ENCODE data around the gene INMT.
A peak's percentile ranks its signal among the peaks of the same experiment; 100 is the strongest.

INMT gene

DNA sequence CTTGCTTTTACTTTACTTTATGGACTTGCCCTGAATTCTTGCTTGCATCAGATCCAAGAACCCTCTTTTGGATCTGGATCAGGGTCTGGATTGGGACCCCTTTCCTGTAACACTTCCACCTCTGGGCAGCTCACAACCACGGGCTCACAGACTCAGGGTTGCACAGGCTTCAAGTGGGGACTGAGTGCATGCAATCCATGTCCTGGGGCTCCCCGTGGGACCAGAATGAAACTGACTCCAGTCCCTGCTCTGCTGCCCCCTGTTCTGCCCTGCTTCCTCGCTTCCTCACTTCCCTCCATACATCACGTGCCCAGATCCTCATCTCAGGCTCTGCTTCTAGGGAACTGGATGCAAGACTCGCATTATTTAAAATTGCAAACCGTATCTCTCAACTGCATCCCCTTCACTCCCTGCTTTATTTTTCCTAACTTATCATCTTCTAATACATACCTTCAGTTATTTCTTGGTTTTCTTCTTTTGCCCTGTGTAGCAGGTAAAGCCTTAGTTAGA, 23.3 kb upstream of the INMT start:
- no peak for DNase-seq

DNA sequence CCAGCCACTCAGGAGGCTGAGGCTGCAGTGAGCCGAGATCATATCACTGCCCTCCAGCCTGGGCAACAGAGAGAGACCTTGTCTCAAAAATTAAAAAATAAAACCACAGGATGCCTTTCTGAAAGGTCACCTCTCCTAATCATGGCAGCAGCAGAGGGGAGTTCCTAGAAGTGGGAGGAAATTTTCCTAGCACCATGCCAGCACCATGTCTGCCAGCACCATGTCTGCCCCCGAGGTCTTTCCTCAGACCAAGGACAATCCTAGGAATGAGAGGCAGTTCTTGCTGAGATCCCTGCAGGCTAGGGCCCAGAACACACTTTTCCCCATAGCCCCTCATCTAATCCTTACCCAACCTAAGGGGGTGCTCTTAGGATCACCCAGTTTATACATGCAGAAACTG, 22.3 kb upstream of the INMT start:
- DNase-seq: no peak

DNA sequence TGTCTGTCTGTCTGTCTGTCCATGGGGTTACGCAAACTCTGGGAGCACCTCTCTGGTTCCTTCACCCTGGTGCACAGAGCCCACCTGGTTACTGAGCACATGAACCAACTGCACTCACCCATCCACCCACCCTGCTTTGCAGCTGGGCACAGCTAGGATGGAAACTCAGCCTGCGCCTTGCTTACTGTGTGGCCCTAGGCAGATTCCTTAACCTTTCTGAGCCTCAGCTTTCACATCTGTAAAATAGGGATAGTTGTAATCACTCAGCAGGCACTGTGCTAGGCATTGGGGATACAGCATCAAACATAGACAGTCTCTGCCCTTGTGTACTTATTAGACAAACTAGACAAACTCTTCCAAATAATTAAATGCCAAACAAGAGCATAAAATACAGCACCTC, 21.8 kb upstream of the INMT start:
- DNase-seq: no peak

DNA sequence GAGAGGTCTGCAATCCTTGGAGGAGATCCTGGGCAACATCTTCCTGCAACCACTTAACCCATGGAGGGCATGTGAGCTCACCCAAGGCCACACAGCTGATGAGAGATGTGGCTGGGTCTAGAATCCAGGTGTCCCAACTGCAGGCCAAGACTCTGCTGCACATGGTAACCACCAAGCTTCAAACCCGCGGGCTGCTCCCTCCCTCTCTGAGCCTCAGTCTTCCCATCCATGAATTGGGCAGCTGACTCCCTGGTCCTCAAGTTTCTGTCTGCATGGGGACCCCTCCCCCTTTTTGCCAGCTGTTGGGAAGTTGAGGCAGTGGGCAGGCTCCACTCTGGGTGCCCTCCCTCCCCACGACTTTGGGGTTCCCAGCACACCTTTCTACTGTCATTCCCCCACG, 20.9 kb upstream of the INMT start:
- no peak for DNase-seq

DNA sequence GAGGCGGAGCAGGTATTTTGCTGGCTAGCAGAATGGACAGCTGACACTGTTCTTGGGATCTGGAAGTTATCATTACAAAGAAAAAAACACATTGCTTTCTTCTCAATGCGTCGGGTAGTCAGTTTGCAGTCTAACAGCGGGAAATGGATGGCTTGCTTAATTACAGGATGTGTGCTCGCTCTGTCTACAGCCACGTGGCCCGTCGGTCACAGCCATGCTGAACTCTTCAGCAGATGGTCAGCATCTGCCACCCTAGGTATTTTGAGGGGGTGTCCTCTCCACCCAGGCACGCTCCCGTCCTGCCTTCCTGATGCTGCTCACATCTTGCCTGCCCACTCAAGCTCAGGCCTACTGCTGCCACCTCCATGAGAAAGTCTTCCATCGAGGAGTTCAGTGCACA, 20.4 kb upstream of the INMT start:
- DNase-seq: no peak

DNA sequence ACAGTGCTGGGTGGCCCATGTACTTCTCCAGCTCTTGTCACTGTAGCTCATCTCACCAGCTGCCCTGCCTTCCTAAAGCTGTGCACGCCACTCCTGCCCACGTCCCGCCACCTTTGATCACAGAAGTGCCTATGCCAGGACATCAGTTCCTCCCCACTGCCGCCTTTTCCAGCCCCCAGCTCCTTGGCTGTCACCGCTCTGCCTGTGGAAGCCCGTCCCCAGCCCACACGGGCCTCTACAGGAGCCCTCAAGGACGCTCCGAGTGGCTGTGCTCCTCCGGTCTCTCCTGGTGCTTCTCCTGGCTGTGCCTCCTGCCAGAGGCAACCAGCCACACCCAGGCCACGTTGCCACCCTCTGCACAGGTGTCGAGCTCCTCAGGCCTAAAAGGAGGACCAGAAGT, 19.3 kb upstream of the INMT start:
- DNase-seq: no peak

DNA sequence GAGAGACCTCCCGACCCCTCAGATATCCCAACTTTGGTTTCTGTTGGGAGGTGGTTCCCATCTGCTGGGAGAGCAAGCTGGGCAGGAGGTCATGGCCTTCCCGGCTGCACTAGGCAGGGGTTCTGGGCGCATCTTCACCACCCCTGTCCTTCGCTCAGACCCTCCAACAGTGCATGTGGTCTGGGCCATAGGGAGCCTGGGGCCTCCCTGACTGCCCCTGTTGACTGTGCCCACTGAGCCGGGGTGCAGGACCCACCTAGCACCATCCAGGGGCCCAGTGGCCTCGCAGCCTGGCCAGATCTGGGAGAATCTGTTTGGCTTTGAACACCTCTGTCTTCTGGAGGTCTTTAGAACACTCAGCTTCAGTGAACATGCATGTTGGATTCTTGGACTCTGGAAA, 18.7 kb upstream of the INMT start:
- no peak for DNase-seq

DNA sequence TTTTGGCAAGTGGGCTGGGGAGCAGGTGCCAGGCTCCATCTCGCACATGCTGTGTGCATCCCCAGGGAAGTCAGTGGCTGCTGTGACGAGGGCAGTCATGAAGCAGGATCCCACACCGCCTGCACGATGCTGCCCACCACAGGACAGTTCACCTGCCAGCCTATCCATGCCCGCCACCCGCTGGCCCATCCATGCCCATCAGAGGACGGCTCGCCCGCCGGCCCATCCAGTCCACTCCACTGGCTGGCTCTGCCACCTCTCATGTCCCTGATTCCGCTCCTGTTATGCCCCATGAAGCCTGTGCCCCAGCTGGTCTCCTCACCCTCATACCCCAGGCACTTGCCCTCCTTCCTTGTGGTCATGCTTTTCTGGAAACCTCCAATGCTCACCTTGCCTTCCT, 18.2 kb upstream of the INMT start:
- DNase-seq: no peak

DNA sequence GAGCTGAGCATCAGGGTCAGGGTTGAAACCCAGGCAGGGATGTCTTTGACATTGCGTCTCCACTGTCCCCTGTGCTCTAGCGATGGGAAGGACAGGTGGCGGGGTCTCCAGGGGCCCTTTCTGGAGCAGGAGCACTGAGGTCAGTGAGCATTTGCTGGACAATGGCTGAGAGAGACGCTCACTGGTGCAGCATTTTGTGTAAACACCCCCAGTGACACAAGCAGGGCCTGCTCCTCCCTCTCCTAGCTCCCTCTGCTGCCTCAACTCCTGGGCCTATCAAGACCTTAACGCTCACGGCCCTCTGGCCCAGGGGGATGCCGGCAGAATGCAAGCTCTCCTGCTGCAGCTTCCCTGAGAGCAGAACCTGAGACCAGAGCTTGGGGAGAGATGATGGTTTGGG, 17.4 kb upstream of the INMT start:
- DNase-seq: no peak

DNA sequence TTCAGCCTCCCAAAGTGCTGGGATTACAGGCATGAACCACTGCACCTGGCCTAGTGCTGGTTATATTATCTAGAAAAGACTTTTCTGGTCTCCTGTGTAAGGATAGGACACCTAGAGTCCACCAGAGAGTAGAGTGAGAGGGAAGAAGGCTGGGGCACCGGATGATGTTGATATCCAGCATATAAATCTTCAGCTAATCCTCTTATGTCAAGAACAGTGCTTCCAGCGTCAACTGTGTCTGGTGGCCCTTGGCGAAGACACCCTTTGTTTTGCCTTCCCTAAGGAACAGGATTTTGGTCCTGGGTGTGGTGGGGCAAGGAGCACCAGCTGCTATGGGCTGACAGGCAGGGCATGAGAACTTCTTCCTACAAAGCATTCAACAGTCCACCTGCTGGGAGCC, 16.3 kb upstream of the INMT start:
- DNase-seq: no peak

DNA sequence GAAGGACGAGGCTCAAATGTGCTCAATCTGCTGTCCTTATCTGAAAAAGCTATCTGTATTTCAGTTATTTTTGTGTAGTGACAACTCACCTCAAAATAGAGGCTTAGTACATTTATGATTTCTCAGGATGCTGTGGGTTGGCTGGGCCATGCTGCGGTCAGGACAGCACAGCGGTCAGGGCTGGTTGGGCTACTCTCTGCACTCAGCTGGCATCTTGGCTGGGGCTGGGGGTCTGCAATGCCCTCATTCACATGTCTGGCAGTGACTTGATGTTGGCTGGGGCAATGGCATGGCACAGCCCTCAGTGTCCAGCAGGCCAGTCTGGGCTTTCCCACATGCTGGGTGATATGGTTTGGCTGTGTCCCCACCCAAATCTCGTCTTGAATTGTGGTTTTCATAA, 15.6 kb upstream of the INMT start:
- no peak for DNase-seq

DNA sequence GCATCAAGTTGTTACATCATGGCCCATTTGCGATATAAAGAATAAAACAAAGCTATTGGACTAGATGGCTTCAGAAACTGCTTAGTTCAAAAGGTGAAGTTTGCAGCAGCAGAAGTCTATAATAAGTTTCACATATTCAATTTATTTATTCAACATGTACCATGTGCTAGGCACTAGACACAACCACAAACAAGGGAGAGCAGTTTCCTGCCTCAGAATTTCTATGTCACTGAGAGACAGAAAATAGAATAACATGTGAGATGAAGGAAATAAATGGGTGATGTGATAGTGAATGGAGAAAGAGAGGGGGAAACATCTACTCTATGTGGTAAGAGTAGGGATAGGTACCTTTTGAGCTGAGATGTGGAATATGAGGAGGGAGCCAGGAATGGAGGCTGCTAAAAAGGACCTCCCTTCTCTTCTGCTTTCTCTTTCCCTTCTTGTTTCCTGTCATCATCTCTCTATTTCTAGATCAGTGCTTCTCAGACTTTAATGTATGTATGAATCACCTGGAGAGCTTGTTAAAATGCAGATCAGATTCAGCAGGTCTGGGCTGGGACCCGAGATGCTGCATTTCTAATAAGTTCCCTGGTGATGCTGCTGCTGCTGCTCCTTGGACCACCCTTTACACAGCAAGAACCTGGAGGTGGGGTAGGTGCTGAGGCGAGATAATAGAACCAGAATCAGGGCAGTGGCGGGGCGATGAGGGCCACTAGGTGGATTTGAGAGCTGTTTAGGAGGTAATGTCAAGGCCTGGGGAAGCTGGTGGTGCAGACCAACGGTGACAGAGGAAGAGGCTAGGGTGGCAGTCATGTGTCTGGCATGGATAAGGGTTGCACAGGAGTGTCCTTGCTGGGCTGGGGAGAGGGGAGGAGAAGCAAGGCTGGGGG, 13.7 kb upstream of the INMT start:
- no peak for DNase-seq

DNA sequence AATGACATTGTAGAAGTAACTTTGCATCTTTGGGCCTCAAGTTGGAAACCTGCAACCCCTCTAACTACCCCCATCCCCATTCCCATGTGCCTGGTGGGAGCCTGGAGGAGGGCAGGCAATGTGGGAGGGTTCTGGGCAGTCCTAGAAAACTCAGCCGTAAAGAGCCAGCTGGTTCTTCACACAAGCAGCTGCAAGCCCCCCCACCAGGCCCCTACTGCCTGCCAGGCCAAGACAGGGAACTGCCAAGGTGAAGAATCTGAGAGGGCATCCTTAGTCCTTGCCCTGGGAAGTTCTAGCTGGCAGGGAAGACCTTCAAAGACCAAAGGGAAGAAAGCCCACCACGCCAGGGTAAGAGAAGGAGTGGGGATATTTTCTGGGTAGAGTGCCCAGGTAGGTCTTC, 12.2 kb upstream of the INMT start:
- no peak for DNase-seq

DNA sequence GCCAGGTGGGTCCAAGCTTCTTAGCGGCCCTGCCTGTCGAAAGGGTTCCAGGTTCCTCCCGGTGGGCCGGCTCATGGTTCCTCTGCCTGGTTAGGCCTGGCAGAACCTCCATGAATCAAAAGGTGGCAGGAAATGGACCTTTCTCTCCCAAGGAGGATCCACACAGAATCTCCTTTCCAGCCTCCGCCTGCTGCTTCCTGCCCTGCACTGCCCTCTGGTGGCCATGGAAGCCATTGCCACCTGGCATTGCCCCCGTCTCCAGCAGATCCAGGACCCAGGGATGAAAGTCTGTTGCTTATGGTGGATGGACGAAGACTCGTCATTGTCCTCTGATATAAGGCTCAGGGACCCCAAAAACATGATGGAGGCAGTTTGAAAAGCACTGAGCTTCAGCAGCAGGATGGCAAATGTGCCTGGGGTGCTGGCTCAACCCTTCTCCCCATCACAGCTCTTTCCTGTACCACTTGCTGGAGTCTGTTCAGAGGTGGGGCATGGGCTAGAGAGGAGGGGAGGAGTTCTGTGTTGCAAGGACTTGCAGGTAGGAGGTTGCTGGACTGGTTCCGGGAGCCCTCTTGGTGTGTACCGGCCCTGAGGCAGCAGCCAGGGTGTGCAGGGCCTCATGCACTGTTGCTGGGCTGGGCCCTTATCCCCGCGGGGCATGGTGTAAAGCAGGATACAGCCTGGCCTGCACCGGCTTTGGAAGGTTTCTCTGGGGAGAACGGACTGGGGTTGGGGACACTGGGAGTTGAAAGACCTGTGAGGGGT, 11.3 kb upstream of the INMT start:
- peak; percentile 51 for DNase-seq

DNA sequence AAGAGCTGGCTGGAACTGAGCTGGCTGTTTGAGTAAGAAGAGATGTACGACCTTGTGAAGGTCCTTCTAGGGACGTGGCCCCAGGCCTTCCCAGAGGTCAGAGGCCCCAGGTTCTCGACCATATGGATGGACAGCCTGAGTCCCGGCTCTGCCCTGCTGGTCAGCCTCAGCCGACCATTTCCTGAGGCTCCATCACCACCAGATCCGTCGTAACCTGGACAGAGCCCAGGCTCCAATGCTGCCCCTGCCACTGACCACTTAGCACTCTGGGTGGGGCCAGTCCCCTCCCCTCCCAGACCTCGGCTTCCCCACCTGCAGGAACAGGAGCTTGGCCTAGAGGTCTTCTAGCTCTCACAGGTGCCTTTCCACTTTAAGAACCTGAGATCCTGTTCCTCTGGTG, 10.6 kb upstream of the INMT start:
- no peak for DNase-seq

DNA sequence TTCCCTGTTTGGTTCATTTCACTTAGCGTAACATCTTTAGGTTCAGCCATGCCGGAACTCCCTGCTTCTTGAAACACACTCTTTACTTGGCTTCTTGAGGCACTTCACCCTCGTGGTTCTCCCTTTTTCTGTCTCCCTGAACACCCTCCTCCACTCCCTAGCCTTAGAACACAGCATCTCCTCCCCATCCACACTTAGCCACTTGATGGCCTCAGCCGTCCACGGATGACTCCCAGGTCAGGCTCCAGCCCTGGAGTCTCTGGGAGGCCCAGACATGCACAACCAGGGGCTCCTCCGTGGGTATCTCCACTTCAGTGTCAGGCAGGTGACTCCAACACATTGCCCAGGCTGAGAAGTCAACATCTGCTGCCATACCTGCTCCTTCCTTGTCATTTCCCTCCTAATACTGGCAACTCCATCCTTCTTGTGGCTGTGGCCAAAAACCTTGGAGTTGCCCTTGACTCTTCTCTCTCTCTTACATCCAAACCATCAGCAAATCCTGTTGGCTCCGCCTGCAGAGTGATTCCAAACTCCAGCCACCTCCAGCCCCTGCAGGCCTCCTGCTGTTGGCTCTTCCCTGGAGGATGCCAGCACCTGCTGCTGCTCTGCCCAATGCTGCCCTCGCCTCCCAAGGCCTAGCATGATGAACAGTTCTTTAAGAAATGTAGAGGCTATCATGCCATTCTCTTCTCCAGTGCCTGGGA, 8.4 kb upstream of the INMT start:
- DNase-seq: peak; percentile 27

DNA sequence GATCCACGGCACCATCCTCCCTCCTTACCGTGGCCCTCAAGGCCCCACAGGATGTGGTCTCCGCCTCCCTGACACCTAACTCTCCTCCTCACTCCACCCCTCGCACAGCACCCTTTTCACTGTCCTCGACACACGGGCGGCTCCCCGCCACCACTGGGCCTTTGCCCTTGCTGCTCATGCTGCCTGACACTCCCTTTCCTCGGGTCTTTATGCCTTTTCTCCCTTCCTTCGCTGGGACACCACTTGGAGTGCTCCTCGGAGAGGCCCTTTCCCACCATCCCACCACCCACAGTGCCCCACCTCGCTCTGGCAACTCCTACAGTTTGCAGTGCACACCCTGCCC, 7.9 kb upstream of the INMT start:
- no peak for DNase-seq

DNA sequence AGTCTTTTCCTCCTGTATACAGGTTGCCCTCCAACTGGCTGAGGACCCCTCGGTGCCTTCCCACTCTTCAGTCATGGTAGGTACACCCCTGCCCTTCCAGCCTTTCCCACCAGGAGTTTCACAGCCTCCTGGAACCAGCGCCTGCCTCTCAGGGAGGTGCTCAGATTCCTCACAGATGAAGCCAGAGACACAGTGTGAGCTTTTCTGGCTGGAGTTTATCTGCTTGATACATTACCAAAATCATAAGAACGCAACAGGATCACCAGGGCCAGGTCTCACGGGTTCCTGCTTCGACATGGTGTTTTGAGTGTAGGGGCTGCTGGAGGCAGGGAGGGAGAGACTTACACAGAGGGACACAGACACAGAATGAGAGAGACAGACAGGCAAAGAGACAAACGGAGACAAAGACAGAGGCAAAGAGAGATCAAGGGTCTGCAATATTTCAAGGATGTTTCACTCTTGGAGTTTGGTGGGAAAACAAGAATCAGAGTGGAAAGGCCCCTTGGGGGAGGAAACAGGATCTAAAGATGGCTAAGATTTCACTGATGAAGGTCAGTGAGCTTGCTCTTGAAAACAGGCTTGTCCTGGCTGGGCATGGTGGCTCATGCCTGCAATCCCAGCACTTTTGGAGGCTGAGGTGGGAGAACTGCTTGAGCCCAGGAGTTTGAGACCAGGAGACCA, 6.5 kb upstream of the INMT start:
- DNase-seq: no peak

DNA sequence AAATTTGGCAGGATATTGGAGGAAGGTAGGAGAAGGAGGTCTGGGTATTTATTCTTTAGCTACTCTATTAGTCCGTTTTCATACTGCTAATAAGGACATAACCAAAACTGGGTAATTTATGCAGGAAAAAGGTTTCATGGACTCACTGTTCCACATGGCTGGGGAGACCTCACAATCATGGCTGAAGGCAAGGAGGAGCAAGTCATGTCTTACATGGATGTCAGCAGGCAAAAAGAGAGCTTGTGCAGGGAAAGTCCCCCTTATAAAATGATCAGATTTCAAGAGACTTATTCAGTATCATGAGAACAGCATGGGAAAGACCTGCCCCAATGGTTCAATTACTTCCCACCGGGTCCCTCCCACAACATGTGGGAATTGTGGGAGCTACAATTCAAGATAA, 1.9 kb upstream of the INMT start:
- DNase-seq: no peak

DNA sequence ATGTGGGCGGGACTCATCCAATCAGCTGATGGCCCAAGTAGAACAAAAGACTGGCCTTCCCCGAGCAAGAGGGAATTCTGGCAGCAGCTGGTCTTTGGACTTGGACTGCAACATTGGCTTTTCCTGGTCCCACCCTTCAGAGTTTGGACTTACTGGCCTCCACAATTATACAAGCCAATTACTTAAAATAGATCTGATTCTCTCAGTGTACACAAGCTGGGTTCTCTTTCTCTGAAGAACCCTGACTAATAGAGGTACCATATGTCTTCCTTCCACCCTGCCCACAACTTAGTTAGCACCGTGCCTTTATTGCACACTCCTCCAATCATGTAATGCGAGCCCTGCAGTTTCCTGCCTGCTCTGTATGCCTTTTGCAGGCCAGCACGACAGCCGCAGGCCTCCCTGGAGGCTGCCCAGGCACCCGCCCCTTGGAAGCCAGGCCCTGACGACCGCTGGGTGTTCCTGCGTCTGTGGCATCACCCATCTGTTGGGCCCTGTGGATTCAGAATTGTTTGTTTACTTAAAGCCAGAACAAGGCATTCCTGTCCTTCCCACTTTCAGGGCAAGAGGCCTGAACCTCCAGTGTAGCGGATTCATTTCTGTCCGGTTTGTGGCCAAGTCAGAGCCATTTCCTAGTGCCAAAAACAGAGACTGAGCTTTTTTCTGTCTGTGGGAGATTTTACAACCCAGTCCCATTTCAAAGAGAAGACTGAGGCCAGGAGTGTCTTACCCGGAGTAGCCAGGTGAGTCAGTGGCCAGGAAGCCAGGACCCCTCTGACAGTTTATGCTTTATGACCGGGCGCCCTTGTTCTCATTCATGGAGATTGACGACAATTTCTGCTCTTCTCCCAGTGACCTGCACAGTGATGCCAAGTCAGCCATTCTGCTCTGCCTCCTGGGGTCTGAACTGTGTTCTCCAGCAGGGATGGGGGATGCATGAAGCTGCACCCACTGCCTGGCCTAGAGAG, 968 bp upstream of the INMT start:
- DNase-seq: peak; percentile 85

DNA sequence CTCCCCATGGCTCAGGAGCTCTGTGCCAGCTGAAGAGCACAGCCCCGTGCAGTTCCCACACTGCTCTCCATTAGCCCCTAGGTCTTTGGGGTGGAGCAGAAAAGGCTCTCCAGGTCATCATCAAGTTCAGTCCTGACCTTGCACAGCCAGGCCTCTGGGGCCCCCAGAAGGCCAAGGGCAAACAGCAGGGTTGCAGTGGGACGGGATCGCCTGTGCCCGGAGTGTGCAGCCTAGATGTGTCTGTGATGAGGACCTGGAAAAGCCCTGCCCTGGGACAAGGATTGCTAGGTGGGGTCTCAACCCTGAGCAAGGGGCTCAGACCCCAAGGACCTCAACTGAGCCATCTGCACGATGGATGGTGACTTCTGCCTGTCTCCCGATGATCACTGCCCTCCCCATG, 549 bp downstream of the INMT start:
- DNase-seq: no peak

DNA sequence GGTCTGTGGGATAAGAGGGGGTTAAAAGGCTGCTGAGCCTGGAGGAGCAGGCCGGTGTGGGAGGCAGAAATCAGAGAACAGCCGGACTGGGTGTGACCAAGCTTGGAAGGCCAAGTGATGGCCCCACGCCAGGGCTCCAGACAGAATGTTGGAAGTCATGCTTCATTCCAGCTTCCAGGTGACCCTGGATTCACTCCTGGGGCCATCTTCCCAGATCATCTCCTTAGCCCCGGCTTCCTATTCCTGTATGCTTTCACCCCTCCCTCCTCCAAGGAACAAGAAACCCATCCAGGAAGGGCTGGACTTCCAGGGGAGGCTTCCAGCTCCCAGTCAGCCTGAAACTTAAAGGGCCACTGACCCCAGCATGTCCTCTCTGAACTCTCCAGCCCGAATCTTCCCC, 1.0 kb downstream of the INMT start:
- no peak for DNase-seq
